Ishikawa (cell line): ENCODE data around the gene RAB26.

Experiments
- FOXM1 ChIP-seq: IDR thresholded peaks from 2 replicates; pipeline ENCODE4 v1.6.1; 2012; ENCODE audit warnings: low read depth, borderline replicate concordance
- NFIC ChIP-seq: IDR thresholded peaks from 2 replicates; pipeline ENCODE4 v1.6.1; 2012
- RAD21 ChIP-seq: IDR thresholded peaks from 2 replicates; pipeline ENCODE4 v1.6.1; 2012; ENCODE audit warnings: low read depth
- TAF1 ChIP-seq: IDR thresholded peaks from 2 replicates; pipeline ENCODE4 v1.6.1; 2012; ENCODE audit warnings: low read depth, mild to moderate bottlenecking
- TF ChIP-seq, protein P1 (sequence below): IDR thresholded peaks from 2 replicates; pipeline ENCODE4 v1.6.1; 2012; ENCODE audit warnings: low read depth, mild to moderate bottlenecking
- TF ChIP-seq, protein P2 (sequence below): IDR thresholded peaks from 2 replicates; pipeline ENCODE4 v1.6.1; 2012

GRCh38 chr16:2183671-2184070 lies 35.2 kb downstream of the RAB26 start:
- TF ChIP-seq RAD21 = no peak
- no peak for TF ChIP-seq FOXM1
- TF ChIP-seq, protein P1, sequence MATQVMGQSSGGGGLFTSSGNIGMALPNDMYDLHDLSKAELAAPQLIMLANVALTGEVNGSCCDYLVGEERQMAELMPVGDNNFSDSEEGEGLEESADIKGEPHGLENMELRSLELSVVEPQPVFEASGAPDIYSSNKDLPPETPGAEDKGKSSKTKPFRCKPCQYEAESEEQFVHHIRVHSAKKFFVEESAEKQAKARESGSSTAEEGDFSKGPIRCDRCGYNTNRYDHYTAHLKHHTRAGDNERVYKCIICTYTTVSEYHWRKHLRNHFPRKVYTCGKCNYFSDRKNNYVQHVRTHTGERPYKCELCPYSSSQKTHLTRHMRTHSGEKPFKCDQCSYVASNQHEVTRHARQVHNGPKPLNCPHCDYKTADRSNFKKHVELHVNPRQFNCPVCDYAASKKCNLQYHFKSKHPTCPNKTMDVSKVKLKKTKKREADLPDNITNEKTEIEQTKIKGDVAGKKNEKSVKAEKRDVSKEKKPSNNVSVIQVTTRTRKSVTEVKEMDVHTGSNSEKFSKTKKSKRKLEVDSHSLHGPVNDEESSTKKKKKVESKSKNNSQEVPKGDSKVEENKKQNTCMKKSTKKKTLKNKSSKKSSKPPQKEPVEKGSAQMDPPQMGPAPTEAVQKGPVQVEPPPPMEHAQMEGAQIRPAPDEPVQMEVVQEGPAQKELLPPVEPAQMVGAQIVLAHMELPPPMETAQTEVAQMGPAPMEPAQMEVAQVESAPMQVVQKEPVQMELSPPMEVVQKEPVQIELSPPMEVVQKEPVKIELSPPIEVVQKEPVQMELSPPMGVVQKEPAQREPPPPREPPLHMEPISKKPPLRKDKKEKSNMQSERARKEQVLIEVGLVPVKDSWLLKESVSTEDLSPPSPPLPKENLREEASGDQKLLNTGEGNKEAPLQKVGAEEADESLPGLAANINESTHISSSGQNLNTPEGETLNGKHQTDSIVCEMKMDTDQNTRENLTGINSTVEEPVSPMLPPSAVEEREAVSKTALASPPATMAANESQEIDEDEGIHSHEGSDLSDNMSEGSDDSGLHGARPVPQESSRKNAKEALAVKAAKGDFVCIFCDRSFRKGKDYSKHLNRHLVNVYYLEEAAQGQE = no peak
- TF ChIP-seq, protein P2, sequence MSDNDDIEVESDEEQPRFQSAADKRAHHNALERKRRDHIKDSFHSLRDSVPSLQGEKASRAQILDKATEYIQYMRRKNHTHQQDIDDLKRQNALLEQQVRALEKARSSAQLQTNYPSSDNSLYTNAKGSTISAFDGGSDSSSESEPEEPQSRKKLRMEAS = no peak
- no peak for TF ChIP-seq TAF1
- TF ChIP-seq NFIC = no peak
